OCI-M1 (cell line): ENCODE measurements around the gene ARHGEF18.
"Not testable (repeated sequence)": the region's sequence is repeated elsewhere in the genome, so short reads cannot be mapped to it uniquely, and the experiment has no call there.

Experiments used
- DNase-seq: peaks from one replicate; lab custom pipeline; 2025; lab: John Stamatoyannopoulos, UW

The ARHGEF18 gene

DNA sequence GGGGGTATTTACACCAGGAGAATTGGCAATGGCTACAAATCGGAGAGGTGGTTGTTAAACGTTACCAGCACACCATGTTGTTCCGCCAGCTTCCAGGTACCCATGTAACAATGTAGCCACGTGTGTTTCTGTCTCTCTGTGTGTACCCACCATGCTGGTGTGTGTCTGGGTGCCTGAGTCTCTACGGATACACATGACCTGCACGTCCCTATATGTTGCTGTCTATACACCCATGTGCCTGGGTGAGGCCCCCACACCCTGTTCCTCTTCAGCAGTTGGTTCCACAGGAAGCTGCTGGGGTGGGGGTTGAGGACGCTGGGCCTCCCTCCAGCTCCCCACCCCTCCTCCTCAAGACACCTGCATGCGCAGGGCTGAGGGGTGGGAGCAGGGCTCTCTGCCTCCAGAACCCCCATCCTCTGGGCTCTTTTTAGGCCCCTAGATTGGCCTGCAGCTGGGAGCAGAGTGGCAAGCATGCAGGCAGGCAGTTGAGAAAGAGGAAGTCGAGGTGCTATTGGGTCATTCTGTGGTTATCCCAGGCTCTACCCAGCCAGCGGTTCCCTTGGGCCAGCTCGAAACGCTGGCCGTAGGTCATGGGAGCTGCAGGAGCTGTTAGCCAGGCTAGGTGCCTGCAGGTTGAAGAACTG lies at the start of gene ARHGEF18:
Gene ARHGEF18 (plus strand): TSS at position 351 of the 644 bp plus-strand sequence. CDS start 13,954 bp downstream, outside the sequence.
- peak; percentile 64 for DNase-seq

GRCh38 chr19:7301525-7301924 lies 47.2 kb upstream of the ARHGEF18 start:
- no peak for DNase-seq

GRCh38 chr19:7303470-7303869 lies 45.3 kb upstream of the ARHGEF18 start:
- no peak for DNase-seq

DNA sequence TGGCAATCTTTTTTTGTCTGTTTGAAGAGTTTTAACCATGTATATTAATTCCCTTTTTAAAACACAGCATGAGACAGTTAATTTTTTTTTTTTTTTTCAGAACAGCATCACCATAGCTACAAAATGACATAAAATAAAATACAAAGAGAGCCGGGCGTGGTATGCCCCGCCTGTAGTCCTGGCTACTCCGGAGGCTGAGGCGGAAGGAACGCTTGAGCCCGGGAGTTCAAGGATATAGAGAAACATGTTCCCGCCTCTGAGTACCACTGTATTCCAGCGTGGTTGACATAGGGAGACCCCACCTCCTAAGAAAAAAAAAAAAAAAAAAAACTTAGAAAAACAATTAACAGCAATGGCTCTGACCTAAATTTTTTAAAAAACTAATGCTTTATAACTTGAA lies 44.5 kb upstream of the ARHGEF18 start:
- DNase-seq, result no peak

DNA sequence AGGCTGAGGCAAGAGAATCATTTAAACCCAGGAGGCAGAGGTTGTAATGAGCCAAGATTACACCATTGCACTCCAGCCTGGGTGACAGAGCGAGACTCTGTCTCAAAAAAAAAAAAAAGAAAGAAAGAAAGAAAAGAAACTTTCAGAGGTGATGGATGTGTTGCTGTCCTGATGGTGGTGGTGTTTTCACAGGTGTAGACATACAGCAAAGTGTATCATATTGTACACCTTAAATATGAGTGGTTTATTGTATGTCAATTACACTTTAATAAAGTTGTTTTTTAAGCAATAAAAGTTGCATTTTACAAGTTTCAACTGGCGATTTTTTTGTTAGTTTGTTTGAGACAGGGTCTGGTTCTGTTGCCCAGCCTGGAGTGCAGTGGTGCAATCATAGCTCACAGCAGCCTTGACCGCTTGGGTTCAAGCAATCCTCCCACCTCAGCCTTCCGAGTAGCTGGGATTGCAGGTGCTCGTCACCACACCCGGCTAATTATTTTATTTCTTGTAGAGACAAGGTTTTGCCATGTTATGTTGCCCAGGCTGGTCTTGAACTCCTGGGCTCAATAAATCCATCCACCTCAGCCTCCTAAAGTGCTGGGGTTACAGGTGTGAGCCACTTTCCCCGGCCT lies 41.0 kb upstream of the ARHGEF18 start:
- no peak for DNase-seq

GRCh38 chr19:7308327-7308726 lies 40.4 kb upstream of the ARHGEF18 start:
- not testable (repeated sequence) for DNase-seq

DNA sequence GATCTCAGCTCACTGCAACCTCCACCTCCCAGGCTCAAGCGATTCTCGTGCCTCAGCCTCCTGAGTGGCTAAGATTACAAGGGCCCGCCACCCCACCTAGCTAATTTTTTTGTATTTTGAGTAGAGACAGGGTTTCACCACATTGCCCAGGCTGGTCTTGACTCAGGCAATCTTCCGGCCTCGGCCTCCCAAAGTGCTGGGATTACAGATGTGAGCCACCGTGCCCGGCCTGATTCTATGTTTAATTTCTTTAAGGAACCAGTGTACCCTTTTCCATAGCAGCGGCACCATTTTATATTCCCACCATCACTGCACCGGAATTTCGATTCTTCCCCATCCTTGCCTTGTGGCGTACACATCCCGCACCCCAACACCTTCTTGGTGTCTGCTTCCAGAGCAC lies 36.8 kb upstream of the ARHGEF18 start:
- DNase-seq, result no peak

- no peak for DNase-seq
Observed at GRCh38 chr19:7312816-7313215, 35.9 kb upstream of the ARHGEF18 start.

GRCh38 chr19:7318176-7318575 lies 30.6 kb upstream of the ARHGEF18 start:
- DNase-seq, result no peak

- peak; percentile 9 for DNase-seq
Observed at GRCh38 chr19:7326105-7326877, 22.4 kb upstream of the ARHGEF18 start.

GRCh38 chr19:7327802-7328201 lies 20.9 kb upstream of the ARHGEF18 start:
- no peak for DNase-seq

- no peak for DNase-seq
Observed at GRCh38 chr19:7328647-7329046, 20.1 kb upstream of the ARHGEF18 start.

- DNase-seq, result no peak
Observed at GRCh38 chr19:7331446-7331845, 17.3 kb upstream of the ARHGEF18 start.

- DNase-seq, result no peak
Observed at GRCh38 chr19:7333198-7334118, 15.3 kb upstream of the ARHGEF18 start.

GRCh38 chr19:7336321-7336973 lies 12.3 kb upstream of the ARHGEF18 start:
- DNase-seq, result no peak

GRCh38 chr19:7337380-7338194 lies 11.2 kb upstream of the ARHGEF18 start:
- peak; percentile 34 for DNase-seq

GRCh38 chr19:7340959-7341837 lies 7.5 kb upstream of the ARHGEF18 start:
- DNase-seq, result peak; percentile 81

DNA sequence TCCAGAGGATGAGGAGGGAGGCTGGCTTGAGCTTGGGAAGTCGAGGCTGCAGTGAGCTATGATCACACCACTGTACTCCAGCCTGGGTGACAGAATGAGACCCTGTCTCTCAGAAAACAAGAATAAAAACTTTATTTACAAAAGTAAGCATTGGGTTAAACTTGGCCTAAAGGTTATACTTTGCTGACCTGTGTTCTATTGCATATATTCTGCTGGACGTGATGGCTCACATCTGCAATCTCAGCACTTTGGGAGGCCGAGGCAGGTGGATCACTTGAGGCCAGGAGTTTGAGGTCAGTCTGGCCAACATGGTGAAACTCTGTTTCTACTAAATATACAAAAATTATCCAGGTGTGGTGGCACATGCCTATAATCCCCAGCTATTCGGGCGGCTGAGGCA lies 6.6 kb upstream of the ARHGEF18 start:
- no peak for DNase-seq

DNA sequence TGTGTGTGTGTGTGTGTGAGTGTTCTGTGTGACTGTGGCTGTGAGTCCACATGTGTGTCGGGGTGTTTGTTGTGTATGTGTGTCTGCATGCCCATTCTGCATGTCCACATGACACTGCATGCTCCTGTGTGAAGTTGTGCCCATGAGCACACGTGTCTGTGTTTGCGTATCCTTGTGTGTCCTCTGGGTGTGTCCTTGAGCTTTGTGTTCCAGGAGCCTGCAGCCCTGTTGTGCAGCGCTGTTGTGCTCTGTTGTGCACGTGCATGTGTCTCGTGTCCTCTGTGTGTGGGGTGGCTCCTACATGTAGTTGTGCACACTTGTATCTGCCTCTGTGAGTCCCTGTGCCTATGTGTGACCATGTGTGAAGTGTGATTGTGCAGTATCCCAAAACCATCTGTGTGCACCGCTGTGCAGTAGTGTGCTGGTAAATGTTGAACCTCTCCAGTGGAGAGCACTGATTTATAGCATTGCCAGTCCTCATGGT lies 2.2 kb upstream of the ARHGEF18 start:
- DNase-seq, result no peak
